ENCODE results near the gene C19orf44.
"Not testable (repeated sequence)": the region's sequence is repeated elsewhere in the genome, so short reads cannot be mapped to it uniquely, and the experiment has no call there.

C19orf44 gene

DNA sequence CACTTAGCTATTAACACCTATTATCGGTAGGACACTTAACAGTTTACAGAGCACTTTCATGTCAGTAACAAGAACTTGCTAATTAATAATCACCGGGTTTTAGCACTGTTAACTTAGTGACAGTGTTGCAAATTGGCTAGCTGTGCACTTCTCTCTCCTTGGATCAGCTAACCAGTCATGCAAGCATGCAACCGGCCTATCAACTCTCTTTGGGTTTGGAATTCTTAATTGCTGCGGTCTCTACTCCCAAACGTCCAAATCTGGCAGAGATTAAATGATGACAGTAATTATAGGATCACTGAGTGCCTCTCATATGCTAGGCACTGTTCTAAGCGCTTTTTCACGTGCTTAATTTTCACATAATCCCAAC lies 25.7 kb upstream of the C19orf44 start:
- DNase-seq: no peak

DNA sequence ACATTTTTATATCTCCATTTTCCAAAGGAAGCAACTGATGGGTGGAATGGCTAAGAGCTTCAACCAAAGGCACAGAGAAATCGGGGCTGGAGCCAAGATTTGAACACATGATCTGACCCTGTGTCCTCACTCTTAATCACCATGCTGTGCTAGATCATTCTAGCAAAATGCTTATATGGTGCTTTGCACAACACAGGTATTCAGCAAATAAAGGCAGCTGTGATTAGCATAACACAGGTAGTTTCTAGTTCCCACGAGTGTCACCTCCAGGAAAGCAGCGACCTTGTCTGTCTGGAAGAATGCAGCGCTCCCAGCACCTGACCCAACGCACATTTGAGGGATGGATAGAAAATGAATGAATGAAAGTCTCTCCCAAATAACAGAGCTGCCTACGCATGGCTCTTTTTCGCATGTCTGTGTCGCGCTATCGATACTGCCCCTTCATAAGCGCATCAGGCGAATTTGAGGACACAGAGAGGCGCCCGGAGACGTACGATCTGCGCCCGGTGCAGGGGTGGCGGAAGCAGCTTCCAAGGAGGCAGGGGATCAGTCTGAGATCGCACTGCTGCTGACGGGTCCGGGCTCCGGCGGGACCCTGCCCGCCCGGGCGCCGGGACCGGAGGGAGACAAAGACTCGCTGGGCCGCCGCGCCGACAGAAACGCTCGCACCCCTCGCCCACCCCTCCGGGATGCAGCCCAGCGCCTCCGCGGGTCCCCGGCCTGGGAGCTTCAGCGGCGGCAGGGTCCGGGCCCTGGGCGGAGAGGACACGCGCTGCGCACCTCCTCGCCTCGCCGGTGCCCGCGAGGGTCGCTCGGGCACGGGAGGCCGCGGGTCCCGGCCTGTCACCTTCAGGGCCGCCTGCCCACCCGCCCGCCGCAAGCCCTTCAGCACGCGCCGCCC lies 25.0 kb upstream of the C19orf44 start:
- DNase-seq: no peak

DNA sequence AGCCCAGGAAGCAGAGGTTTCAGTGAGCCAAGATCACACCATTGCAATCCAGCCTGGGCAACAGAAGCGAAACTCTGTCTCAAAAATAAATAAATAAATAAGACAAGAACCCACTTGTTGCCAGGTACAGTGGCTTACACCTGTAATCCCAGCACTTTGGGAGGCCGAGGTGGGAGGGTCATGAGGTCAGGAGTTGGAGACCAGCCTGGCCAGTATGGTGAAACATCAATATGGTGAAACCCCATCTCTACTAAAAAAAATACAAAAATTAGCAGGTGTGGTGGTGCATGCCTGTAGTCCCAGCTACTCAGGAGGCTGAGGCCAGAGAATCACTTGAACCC lies 23.7 kb upstream of the C19orf44 start:
- DNase-seq: not testable (repeated sequence)

DNA sequence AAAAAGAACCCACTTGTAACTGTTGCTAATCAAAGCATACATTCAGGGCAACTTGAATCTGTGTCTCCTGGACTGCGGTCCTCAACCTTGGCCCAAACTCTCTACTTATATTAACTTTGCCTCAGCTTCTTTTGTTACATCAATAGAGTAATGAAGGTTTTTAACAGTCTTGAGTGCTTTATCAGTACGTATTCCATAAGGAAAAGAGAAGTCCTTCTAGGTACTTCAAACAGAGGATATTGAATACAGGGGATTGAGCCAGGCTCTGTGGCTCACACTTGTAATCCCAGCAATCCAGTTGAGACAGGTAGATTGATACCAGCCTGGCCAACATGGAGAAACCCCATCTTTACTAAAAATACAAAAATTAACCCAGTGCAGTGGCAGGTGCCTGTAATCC lies 23.2 kb upstream of the C19orf44 start:
- DNase-seq: no peak

DNA sequence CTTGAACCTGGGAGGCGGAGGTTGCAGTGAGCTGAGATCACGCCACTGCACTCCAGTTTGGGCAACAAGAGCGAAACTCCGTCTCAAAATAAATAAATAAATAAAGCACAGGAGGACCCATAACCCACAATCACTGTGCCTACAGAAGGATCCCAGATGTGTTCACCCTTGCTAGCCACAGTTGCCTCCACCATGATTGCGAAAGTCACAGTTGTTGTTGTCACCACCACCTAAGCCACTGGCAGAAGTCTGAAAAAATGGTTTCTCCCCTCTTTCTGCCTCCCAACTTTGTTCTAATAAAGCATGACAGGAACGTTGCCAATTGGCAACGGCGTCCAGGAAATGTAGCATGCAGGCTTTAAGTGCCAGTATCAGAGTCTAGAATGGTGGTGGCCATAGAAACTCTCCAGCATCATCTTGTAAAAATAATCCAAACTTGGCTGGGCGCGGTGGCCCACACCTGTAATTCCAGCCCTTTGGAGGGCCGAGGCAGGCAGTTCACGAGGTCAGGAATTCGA lies 22.3 kb upstream of the C19orf44 start:
- DNase-seq: no peak

DNA sequence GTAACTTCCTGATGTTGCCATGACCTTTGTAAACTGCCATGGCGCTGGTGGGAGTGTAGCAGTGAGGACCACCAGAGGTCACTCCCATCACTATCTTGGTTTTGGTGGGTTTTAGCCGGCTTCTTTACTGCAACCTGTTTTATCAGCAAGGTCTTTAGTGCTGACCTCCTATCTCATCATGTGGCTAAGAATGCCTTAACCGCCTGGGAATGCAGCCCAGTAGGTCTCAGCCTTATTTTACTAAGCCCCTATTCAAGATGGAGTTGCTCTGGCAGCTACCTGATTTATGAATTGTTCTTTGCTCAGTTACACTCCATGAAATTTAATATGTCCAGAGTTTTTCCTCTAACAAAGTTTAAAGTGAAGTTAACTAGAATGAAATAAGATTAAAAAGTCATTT lies 19.8 kb upstream of the C19orf44 start:
- DNase-seq: no peak

DNA sequence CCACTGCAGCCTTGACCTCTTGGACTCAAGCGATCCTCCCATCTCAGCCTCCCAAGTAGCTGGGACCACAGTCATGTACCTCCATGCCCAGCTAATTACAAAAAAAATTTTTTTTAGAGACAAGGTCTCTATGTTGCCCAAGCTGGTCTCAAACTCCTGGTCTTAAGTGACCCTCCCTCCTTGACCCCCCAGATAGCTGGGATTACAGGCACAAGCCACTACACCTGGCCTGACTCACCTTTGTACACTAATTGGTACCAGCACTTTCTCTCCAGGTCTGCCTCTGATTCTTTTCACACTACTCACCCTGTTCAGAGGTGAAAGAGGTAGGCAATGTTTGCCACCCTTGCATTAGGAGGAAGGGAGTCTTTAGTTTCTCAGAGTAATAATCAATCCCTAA lies 18.9 kb upstream of the C19orf44 start:
- no peak for DNase-seq

DNA sequence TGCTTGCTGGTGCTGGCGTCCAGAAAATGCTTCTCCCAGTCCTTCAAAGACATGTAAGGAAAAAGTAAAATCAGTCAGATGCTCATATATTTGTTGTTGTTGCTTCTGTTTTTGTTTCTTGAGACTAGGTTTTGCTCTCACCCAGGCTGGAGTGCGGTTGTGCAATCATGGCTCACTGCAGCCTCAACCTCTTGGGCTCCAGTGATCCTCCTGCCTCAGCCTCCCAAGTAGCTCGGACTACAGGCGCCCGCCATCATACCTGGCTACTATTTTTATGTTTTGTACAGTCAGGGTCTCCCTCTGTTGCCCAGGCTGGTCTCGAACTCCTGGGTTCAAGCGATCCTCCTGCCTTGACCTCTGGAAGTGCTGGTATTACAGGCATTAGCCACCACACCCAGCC lies 13.4 kb upstream of the C19orf44 start:
- no peak for DNase-seq

DNA sequence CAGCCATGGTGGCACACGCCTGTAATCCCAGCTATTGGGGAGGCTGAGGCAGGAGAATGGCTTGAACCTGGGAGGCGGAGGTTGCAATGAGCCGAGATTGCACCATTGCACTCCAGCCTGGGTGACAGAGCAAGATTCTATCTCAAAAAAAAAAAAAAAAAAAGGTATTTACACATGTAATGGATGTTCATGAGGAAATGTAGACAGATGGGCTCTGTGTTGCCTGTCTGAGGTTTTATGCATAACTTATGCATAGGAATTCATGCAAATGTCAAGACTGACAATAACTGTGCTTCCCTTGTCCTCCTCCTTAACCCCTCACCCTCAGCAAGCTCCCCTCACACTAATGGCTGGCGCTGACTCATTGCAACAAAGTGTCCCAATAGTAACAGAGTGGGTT lies 9.7 kb upstream of the C19orf44 start:
- peak; percentile 61 for DNase-seq

DNA sequence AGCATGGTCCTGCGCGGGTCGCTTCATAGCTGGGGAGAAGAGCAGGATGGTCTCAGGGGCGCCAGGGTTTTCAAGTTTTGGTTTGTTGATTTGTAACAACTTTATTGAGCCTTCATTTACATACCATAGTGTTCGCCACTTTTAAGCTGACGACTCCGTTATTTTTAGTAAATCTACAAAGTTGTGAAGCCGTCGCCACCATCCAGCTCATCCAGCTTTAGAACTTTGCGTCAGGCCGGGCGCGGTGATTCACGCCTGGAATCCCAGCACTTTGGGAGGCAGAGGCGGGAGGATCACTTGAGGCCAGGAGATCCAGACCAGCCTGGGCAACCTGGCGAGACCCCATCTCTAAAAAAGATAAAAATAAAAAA lies 404 bp downstream of the C19orf44 start:
- no peak for DNase-seq

DNA sequence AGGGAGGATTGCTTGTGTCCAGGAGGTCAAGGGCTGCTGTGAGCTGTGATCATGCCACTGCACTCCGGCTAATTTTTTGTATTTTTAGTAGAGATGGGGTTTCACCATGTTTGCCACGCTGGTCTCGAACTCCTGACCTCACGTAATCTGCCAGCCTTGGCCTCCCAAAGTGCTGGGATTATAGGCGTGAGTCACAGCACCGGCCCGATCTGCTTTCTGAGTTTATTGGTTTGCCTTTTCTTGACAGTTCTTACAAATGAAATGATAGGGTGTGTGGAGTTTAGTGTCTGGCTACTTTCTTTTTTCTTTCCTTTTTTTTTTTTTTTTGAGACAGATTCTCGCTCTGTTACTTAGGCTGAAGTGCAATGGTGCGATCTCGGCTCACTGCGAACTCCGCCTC lies 848 bp downstream of the C19orf44 start:
- no peak for DNase-seq

DNA sequence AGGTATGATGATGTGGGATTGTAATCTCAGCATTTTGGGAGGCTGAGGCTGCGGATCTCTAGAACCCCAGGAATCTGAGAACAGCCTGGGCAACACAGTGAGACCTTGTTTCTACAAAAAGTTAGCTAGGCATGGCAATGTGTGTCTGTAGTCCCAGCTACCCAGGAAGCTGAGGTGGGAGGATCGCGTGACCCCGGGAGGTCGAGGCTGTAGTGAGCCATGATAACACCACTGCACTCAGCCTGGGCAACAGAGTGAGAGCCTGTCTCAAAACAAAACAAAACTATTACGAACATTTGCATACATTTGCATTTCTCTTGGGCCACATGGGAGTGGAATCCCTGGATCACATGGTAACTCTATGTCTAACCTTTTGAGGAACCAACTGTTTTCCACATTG lies 1.6 kb downstream of the C19orf44 start:
- DNase-seq: no peak

DNA sequence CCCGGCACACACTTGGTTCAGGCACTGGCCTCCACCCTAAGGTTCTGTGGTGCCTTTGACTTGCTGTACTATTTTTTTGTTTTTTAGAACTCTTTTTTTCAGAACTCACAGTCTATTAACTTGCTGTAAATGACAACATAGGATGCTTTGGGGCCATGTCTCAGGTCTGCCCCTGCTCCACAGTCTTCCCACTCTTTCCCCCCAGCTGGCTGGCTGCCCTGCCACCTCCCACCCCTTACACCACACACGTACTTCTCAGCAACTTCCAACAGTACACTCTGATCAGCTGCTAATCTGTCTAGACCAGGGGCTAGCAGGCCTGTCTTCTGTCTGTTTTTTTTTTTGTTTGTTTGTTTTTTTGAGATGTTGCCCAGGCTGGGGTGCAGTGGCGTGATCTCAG lies 8.1 kb downstream of the C19orf44 start:
- no peak for DNase-seq

DNA sequence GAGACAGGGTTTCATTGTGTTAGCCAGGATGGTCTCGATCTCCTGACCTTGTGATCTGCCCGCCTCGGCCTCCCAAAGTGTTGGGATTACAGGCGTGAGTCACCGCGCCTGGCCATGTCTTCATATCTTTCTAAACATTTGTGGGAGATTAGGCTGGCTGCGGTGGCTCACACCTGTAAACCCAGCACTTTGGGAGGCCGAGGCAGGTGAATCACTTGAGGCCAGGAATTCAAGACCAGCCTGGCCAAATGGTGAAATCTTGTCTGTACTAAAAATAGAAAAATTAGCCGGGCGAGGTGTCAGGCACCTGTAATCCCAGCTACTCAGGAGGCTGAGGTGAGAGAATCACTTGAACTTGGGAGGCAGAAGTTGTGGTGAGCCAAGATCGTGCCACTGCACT lies 10.0 kb downstream of the C19orf44 start:
- DNase-seq: not testable (repeated sequence)

DNA sequence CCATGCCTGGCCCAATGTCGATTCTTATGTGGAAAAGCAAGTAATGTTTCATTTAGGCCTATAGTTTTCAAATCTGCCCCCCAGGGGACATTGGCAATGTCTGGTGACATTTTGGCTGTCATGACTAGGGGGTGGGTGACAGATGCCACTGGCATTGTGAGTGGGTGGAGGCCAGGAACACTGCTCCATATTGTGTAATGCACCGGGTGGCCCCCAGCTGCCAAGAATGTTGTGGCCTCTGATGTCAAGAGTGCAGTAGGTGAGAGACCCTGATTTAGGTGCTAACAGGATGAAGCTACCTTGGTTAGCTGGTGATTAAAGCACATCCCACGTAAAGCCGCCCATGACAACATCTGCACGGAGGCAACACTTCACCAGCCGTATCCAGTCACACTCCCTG lies 10.8 kb downstream of the C19orf44 start:
- DNase-seq: no peak

DNA sequence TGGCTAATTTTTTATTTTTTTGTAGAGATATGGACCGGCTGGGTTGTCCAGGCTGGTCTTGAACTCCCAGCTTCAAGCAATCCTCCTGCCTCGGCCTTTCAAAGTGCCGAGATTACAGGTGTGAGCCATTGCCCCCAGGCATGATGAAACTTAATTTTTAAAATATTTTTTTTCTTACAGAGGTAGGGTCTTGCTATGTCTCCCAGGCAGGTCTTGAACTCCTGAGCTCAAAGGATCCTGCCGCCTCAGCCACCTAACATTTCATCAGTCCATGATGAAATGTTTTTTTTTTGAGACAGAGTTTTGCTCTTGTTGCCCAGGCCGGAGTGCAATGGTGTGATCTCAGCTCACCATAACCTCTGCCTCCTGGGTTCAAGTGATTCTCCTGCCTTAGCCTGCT lies 12.4 kb downstream of the C19orf44 start:
- DNase-seq: no peak

DNA sequence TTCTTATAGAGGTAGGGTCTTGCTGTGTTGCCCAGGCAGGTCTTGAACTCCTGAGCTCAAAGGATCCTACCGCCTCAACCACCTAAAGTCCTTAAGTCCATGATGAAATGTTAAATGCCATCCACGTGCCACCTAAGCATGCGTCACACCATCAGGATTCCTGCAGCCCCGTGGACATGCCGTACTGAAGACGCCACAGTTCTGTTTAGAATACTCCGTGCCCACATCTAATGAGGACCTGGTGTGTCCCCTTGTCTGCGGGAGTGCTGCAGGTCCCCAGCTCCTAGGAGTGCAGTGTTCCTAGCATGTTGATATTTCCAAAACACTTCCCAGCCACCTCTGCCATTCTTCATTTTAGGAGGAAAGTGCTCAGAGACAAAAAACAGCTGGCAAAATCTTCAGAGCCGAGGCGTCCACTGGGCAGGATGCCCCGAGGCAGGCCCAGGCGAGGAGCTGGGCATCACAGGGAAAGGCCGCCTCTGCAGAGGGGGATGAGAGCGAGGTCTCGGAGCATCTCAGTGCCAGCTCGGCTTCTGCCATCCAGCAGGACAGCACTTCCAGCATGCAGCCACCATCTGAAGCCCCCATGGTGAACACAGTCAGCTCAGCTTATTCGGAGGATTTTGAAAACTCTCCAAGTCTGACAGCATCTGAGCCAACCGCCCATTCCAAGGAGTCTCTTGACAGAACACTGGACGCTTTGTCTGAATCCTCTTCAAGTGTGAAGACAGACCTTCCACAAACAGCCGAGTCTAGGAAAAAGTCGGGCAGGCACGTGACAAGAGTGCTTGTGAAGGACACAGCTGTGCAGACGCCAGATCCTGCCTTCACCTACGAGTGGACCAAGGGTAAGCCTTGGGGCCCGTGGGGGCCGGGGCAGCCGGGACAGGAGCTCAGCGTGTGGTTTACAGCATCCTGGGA lies 13.2 kb downstream of the C19orf44 start:
- DNase-seq: no peak

DNA sequence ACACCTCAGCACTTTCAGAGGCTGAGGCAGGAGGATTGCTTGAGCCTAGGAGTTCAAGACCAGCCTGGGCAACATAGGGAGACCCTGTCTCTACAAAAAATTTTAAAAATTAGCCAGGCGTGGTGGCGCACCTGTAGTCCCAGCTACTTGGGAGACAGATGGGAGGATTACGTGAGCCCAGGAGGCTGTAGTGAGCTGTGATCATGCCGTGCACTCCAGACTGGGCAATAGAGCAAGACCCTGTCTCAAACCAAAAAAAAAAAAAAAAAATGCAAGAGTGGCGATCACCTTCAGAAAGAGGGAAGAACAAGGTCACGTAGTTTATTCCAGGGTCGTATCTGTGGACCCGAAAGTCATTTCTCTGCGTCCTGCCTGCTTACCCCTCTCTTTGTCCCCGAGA lies 16.4 kb downstream of the C19orf44 start:
- not testable (repeated sequence) for DNase-seq

DNA sequence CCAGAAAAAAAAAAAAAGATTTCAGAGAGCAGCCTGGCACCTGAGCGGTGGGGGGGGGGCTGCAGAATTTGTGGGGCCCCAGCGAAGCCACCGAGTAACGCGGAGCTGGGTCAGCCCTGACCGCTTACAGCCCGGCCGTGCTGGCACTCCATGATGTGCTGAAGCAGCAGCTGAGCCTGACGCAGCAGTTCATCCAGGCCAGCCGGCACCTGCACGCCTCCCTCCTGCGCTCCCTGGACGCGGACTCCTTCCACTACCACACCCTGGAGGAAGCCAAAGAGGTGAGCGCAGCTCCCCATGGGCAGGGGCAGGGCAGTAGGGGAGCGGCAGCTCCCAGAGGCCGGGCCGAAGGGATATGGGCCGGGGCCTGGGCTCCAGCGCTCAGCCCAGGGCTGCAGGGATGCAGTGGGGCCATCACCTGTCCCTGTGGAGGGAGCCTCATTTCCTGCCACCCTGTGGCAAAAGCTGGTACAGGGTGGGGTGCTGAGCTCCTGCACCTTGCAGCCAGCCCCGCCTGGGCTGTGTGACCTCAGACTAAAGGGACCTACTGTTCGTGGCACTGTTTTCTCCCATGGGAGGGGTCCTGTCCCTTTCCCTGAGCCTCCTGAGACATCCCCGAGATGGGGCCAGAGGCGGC lies 18.3 kb downstream of the C19orf44 start:
- DNase-seq: no peak

DNA sequence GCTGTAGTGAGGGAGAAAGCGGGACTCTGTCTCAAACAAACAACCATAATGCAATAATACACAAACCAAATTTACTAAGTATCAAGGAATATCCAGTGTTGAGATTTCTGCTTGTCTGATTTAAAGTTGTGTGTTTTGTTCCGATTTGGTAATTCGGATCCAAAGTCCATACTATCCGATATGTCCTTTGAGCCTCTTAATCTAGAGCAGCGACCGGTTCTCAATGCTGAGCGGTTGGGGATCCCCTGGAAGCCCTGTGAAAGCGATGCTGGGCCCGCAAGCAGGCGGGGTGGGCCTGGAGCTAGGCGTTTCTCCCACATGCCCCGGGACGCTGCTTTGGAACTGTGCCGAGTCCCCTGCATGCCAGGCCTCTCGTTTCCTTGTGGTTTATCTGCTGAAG lies 20.2 kb downstream of the C19orf44 start:
- no peak for DNase-seq

DNA sequence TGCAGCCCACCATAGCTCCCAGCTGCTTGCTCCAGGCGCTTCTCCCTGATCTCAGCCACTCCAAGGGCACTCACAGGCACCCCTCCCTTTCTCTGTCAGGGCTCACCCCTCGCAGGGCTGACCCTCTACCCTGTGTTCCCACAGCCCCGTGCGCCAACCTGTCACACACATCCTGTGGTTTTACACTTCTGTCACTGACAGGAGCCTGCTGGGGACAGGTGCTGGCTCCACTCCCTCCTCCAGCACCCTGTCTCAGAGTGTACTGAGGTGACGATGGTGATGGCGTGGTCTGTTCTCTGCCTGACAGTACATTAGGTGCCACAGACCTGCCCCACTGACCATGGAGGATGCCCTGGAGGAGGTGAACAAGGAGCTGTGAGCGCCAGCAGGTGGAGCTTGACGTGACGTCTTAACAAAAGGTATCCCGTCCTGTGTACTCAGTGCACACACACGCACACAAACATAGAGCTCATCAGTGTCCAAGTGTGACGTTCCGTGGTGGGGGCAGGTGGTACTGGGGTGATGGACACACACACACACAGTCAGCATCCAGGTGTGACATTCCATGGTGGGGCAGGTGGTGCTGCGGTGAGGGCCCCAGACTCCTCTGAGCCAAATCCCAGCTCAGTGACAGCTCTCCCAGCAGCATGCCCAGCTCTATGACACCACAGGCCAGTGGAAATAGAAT lies 20.9 kb downstream of the C19orf44 start:
- no peak for DNase-seq

DNA sequence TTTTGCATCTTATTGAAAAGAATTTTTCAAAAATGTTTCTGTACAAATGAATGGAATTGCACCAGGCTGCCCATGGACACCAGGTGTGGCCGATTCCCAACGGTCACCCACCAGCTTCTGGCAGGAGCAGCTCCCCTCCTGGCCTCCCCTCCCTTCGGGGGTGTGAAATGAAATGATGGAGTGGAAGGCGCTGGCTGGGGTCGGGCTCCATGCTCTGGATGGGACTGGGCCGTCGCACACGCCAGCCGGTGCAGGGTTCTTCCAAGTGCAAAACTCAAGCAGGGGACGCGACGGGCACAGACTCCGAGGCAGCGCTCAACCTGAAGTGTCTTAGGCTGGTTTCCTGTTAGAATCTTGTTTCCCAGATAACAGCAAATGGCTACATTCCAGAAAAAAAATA lies 21.9 kb downstream of the C19orf44 start:
- DNase-seq: no peak
